HepG2 (cell line): ENCODE results near the gene CTSA. TPM values are rescaled to one million over a fixed set of nuclear protein-coding genes. Genes with fewer than 3 reads are reported as not detected.

Experiments used
- ADNP ChIP-seq: sonication (generic); formaldehyde crosslinking; IDR thresholded peaks from 2 replicates; pipeline ENCODE4 v1.4.0; 2020; ENCODE audit warnings: missing genetic modification reagents
- CEBPG ChIP-seq: IDR thresholded peaks from 2 replicates; pipeline ENCODE4 v1.6.1; 2016
- CREM ChIP-seq, 2 experiments: sonication (generic) in 1 of 2; formaldehyde crosslinking in 1 of 2; IDR thresholded peaks; 2 replicates each; pipeline versions ENCODE4 v1.4.0 to v1.6.1; 2016 to 2020; ENCODE audit warnings: antibody characterized with exemption in 1 of 2, mild to moderate bottlenecking in 1 of 2, missing genetic modification reagents in 1 of 2
- GMEB2 ChIP-seq: IDR thresholded peaks from 2 replicates; pipeline ENCODE4 v1.6.1; 2016; ENCODE audit warnings: missing biosample characterization, missing genetic modification reagents, low read depth
- HOXD1 ChIP-seq: sonication (generic); formaldehyde crosslinking; IDR thresholded peaks from 2 replicates; pipeline ENCODE4 v1.5.0; 2020; ENCODE audit warnings: missing genetic modification reagents
- KAT7 ChIP-seq: IDR thresholded peaks from 2 replicates; pipeline ENCODE4 v1.6.1; 2018; ENCODE audit warnings: borderline replicate concordance, missing compliant biosample characterization
- MIER3 ChIP-seq: IDR thresholded peaks from 2 replicates; pipeline ENCODE4 v1.6.1; 2016; ENCODE audit warnings: missing compliant biosample characterization, borderline replicate concordance
- NBN ChIP-seq: fragments of 450-650 bp; conservative IDR thresholded peaks from 2 replicates; pipeline ENCODE4 v1.6.1; 2017
- PHF5A ChIP-seq: IDR thresholded peaks from one replicate; pipeline ENCODE4 v1.6.1; 2018; ENCODE audit warnings: low read depth, missing genetic modification reagents; ENCODE audit not compliant: unreplicated experiment
- PPARG ChIP-seq: conservative IDR thresholded peaks from 2 replicates; pipeline ENCODE4 v1.6.1; 2016; ENCODE audit warnings: missing biosample characterization, missing genetic modification reagents
- RAD51 ChIP-seq: fragments of 450-650 bp; IDR thresholded peaks from 2 replicates; pipeline ENCODE4 v1.6.1; 2016; ENCODE audit warnings: borderline replicate concordance
- REST ChIP-seq, 2 experiments: IDR thresholded peaks; 2 replicates each; pipeline ENCODE4 v1.6.1; 2011 to 2012; ENCODE audit warnings: low read length in 2 of 2, borderline replicate concordance in 1 of 2, low read depth in 1 of 2, mild to moderate bottlenecking in 1 of 2, moderate library complexity in 1 of 2
- RFX5 ChIP-seq: IDR thresholded peaks from 2 replicates; pipeline ENCODE4 v1.6.1; 2011; ENCODE audit warnings: low read depth, low read length, improper control_type of control experiment
- SP1 ChIP-seq, 2 experiments: fragments of 450-650 bp in 1 of 2; sonication (generic) in 1 of 2; formaldehyde crosslinking in 1 of 2; IDR thresholded peaks; 2 replicates each; pipeline versions ENCODE4 v1.4.0 to v1.6.1; 2016 to 2020; ENCODE audit warnings: missing genetic modification reagents in 1 of 2
- TAF15 ChIP-seq: fragments of 200-400 bp; formaldehyde crosslinking; IDR thresholded peaks from one replicate; pipeline ENCODE4 v1.6.1; 2018; ENCODE audit warnings: mild to moderate bottlenecking, low read depth, low read length; ENCODE audit not compliant: poor library complexity, severe bottlenecking
- THRA ChIP-seq: sonication (generic); formaldehyde crosslinking; IDR thresholded peaks from 2 replicates; pipeline ENCODE4 v1.4.0; 2020; ENCODE audit warnings: missing genetic modification reagents, borderline replicate concordance
- ZBTB44 ChIP-seq: sonication (generic); formaldehyde crosslinking; IDR thresholded peaks from 2 replicates; pipeline ENCODE4 v1.4.0; 2020; ENCODE audit warnings: missing genetic modification reagents
- ZKSCAN8 ChIP-seq: IDR thresholded peaks from 2 replicates; pipeline ENCODE4 v1.6.1; 2016; ENCODE audit warnings: borderline replicate concordance, missing genetic modification reagents, missing compliant biosample characterization
- ZNF496 ChIP-seq: sonication (generic); formaldehyde crosslinking; IDR thresholded peaks from 2 replicates; pipeline ENCODE4 v1.8.1; 2023; ENCODE audit warnings: mild to moderate bottlenecking, moderate library complexity, missing genetic modification reagents; ENCODE audit not compliant: insufficient replicate concordance
- ZNF567 ChIP-seq: sonication (generic); formaldehyde crosslinking; IDR thresholded peaks from 2 replicates; pipeline ENCODE4 v1.8.1; 2023; ENCODE audit warnings: mild to moderate bottlenecking, missing genetic modification reagents, borderline replicate concordance
- ZNF850 ChIP-seq: sonication (generic); formaldehyde crosslinking; conservative IDR thresholded peaks from 2 replicates; pipeline ENCODE4 v1.9.0; 2021; ENCODE audit warnings: mild to moderate bottlenecking, missing genetic modification reagents
- polyA plus RNA-seq, 8 experiments: library from polyadenylated mRNA; depleted of rRNA in 3 of 8; stranded (reverse) in 7 of 8; unstranded in 1 of 8; fragments of >200 nt; fragmentation: Illumina TruSeq in 4 of 8; extraction: Trizol in 4 of 8; gene quantifications; 2 replicates each; pipeline versions ENCODE4 v1.2.1 to v1.2.3, GENCODE V29; 2011 to 2016; ENCODE audit warnings: low read depth in 4 of 8, missing spikeins in 1 of 8, mixed read lengths in 1 of 8; ENCODE audit not compliant: insufficient read depth in 1 of 8
- total RNA-seq, 5 experiments: library from RNA; depleted of rRNA; stranded (reverse); fragments of >200 nt; fragmentation: Illumina TruSeq; extraction: Trizol; gene quantifications; 2 replicates each; pipeline ENCODE4 v1.2.3, GENCODE V29; 2016; ENCODE audit warnings: low read depth in 1 of 5

CTSA gene
- total and polyA plus RNA-seq, 2 of the 13 experiments (the other 11 are each of a cell fraction or from before 2014, with no cell fraction given) = 202 to 231 TPM

GRCh38 chr20:45946149-45946970 is 55.2 kb downstream of the CTSA start (continued):
- no peak for TF ChIP-seq REST (IDR thresholded peaks at IDR 0.05; ENCODE audit: borderline replicate concordance in 1 of 2, low read depth in 1 of 2, low read length in 2 of 2)
- peak; percentile 100 for TF ChIP-seq CEBPG (CRISPR knock-in tag)
- no peak for TF ChIP-seq KAT7
- TF ChIP-seq HOXD1 (CRISPR knock-in tag) = no peak; the same call in 1 of the 2 replicates
- no peak; the same call in 1 of the 2 replicates for TF ChIP-seq RFX5
- TF ChIP-seq NBN = no peak
- TF ChIP-seq ZNF496 (CRISPR knock-in tag) = no peak
- peak; percentile 96; the same call in 1 of the 2 replicates for TF ChIP-seq MIER3 (CRISPR knock-in tag)
- no peak; the same call in 1 of the 2 replicates for TF ChIP-seq ZBTB44 (CRISPR knock-in tag)
- no peak for TF ChIP-seq SP1 (IDR thresholded peaks at IDR 0.05)
- TF ChIP-seq SP1 (CRISPR knock-in tag; IDR thresholded peaks at IDR 0.05) = no peak; the same call in 1 of the 2 replicates
- no peak; the same call in 1 of the 2 replicates for TF ChIP-seq CREM (IDR thresholded peaks at IDR 0.05)
- no peak for TF ChIP-seq CREM (CRISPR knock-in tag; IDR thresholded peaks at IDR 0.05)
- TF ChIP-seq RAD51 = peak; percentile 96
- peak; percentile 57; the same call in 1 of the 2 replicates for TF ChIP-seq PPARG (CRISPR knock-in tag)
- TF ChIP-seq GMEB2 (CRISPR knock-in tag) = 0 out of 2 replicates have a peak, but pooled peaks have one; percentile 28
- TF ChIP-seq ZKSCAN8 = peak; percentile 56; the same call in 1 of the 2 replicates
- TF ChIP-seq ZNF850 = no peak
- peak; percentile 94 for TF ChIP-seq ZNF567 (CRISPR knock-in tag)
- TF ChIP-seq PHF5A (CRISPR knock-in tag) = peak; percentile 98
- peak; percentile 91; the same call in 1 of the 2 replicates for TF ChIP-seq THRA (CRISPR knock-in tag)
- TF ChIP-seq ADNP (CRISPR knock-in tag) = no peak
- TF ChIP-seq TAF15 = no peak
